ENCODE data around the gene SRSF9. TPM values are rescaled to one million over a fixed set of nuclear protein-coding genes. Genes with fewer than 3 reads are reported as not detected.

Gene SRSF9
- total and polyA plus RNA-seq, 11 donors, result 14.8 to 67.1 (median 33.7) TPM

- intact Hi-C loops (cut with DNase I), result loop anchor here in 1 of 10 donors (10.0 kb wide), 1 partner anchor 98 kb away; no protein-coding TSS in a partner anchor
- Histone ChIP-seq H3K27me3 (no peaks in the 10 kb centered on the region), H3K4me3 (no peak overlapping the region), H3K36me3 (peaks cover 0 to 60% (median 54%) of the 10 kb centered on the region in 9 donors), H3K9me3 (no peaks in the 10 kb centered on the region), H3K27ac (peak overlapping the region in 1 of 12 donors; percentile 34), H3K4me1 (peaks cover 0 to 45% (median 31%) of the 10 kb centered on the region in 12 donors)
- ATAC-seq, result no peak
- DNase-seq, result peak in 3 of 5 donors; percentile 28 to 45 (median 30)
- peak in 11 of 12 donors; percentile 24 to 57 (median 41) for TF ChIP-seq CTCF (IDR thresholded peaks at IDR 0.05)
- no peak for TF ChIP-seq POLR2A (IDR thresholded peaks at IDR 0.05)
- WGBS, 4 donors, result 60 to 62% (median 61%) methylated on average over 8 of the region's 8 CpGs
These were observed 2.8 kb downstream of the SRSF9 start for GRCh38 chr12:120466560-120467315.

- TF ChIP-seq CTCF (IDR thresholded peaks at IDR 0.05) (no peak), POLR2A (IDR thresholded peaks at IDR 0.05) (no peak)
- Histone ChIP-seq H3K9me3 (no peaks in the 10 kb centered on the region), H3K36me3 (peaks cover 0 to 70% (median 64%) of the 10 kb centered on the region in 9 donors), H3K4me1 (peaks cover 0 to 45% (median 29%) of the 10 kb centered on the region in 12 donors), H3K27ac (no peak overlapping the region), H3K4me3 (no peak overlapping the region), H3K27me3 (no peaks in the 10 kb centered on the region)
- WGBS, 4 donors, result 40 to 52% (median 48%) methylated on average over 5 of the region's 5 CpGs
- no peak for ATAC-seq
- no peak for DNase-seq
- intact Hi-C loops (cut with DNase I), result loop anchor here in 1 of 10 donors (10.0 kb wide), 1 partner anchor 99 kb away; no protein-coding TSS in a partner anchor
These were observed 3.8 kb downstream of the SRSF9 start for GRCh38 chr12:120465756-120466155.

DNA sequence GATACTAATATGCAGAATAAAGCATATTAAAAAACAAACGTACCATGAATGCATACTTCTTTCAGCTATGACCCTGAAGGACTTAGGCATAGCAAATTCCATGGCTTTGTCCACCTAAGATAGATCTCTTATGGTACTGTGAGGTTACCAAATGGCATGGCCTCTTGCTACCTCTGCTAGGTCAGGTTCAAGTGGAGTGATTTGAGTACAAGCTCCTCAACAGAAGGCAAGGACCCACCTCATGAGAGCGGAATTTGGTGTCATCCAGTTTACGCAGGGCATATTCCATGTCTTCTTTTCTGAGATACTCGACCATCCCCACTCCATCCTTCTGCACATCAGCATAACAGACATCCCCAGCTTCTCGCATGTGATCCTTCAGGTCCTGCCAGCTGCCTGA lies 5.8 kb downstream of the SRSF9 start:
- peaks cover 0 to 35% (median 22%) of the 10 kb centered on the region in 12 donors for H3K4me1 ChIP-seq
- no peak overlapping the region for H3K27ac ChIP-seq
- H3K27me3 ChIP-seq, result no peaks in the 10 kb centered on the region
- intact Hi-C loops (cut with DNase I), result loop anchor here in 1 of 10 donors (10.0 kb wide), 1 partner anchor 101 kb away; no protein-coding TSS in a partner anchor
- 84 to 90% (median 85%) methylated on average over 5 of the region's 5 CpGs for WGBS, 4 donors
- no peak overlapping the region for H3K4me3 ChIP-seq
- peaks cover 0 to 90% (median 85%) of the 10 kb centered on the region in 9 donors for H3K36me3 ChIP-seq
- no peaks in the 10 kb centered on the region for H3K9me3 ChIP-seq
- DNase-seq, result no peak
- no peak for TF ChIP-seq CTCF (IDR thresholded peaks at IDR 0.05)
- ATAC-seq, result no peak

DNA sequence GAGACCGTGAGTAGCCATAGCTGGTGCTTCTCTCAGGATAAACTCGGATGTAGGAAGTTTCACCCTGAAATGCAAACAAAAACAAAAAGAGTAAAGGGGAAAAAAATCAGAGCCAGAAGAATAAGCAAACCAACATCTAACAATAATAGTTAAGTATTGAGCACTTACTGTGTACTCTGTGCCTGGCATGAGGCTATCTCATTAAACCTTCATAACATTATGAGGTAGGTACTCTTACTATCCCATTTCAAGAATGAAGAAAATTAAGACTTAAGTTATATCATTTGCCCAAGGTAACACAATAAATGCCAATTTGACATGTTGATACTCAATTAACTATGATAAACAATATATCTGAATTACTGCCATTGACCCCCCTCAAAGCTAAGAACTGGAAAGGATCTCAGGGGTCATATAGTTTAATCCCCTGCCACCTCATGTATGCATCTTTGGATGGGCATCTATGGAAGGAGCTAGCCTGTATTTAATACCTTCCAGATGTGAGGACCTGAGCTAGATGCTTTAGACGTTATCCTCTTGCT lies 7.4 kb downstream of the SRSF9 start:
- no peak for TF ChIP-seq CTCF (IDR thresholded peaks at IDR 0.05)
- no peak for TF ChIP-seq POLR2A (IDR thresholded peaks at IDR 0.05)
- intact Hi-C loops (cut with DNase I), result loop anchor here in 1 of 10 donors (10.0 kb wide), 1 partner anchor 103 kb away; no protein-coding TSS in a partner anchor
- DNase-seq, result no peak
- ATAC-seq, result no peak
- Histone ChIP-seq H3K9me3 (no peaks in the 10 kb centered on the region), H3K4me3 (no peak overlapping the region), H3K4me1 (peaks cover 0 to 21% (median 13%) of the 10 kb centered on the region in 12 donors), H3K27ac (no peak overlapping the region), H3K27me3 (no peaks in the 10 kb centered on the region), H3K36me3 (peaks cover 0 to 100% (median 95%) of the 10 kb centered on the region in 9 donors)
- WGBS, 4 donors, result 78 to 88% (median 84%) methylated on average over 3 of the region's 3 CpGs

Data from heart left ventricle (tissue), 16 donors.